ENCODE measurements around the gene AZI2.

Gene AZI2

GRCh38 chr3:28348629-28349468 lies at the start of gene AZI2, which contains the start of gene ZCWPW2:
AZI2 (minus strand) TSS chr3:28348824; CDS start chr3:28340617, 8,207 bp downstream.
ZCWPW2 (plus strand) TSS chr3:28348721; CDS start chr3:28413069, 64,348 bp downstream.
- peak; percentile 56 for DNase-seq (ENCODE audit: insufficient read length, low spot score)
- peak; percentile 57 for TF ChIP-seq POLR2A (IDR thresholded peaks at IDR 0.05; ENCODE audit: low read depth, low read length)
- peak; percentile 95 for FAIRE-seq

- DNase-seq (ENCODE audit: insufficient read length, low spot score) (no peak), FAIRE-seq (no peak)
- TF ChIP-seq POLR2A (IDR thresholded peaks at IDR 0.05; ENCODE audit: low read depth, low read length) = no peak
Measured at GRCh38 chr3:28388978-28389377, 40.4 kb upstream of the AZI2 start.

GRCh38 chr3:28386049-28386448 lies 37.4 kb upstream of the AZI2 start:
- DNase-seq (ENCODE audit: insufficient read length, low spot score) (no peak), FAIRE-seq (no peak)
- TF ChIP-seq POLR2A (IDR thresholded peaks at IDR 0.05; ENCODE audit: low read depth, low read length) = no peak

- DNase-seq (ENCODE audit: insufficient read length, low spot score) (no peak), FAIRE-seq (peak; percentile 86)
- TF ChIP-seq POLR2A (IDR thresholded peaks at IDR 0.05; ENCODE audit: low read depth, low read length) = no peak
Measured at GRCh38 chr3:28376424-28376823, 27.8 kb upstream of the AZI2 start.

GRCh38 chr3:28349469-28350000 lies 911 bp upstream of the AZI2 start:
- FAIRE-seq (no peak), DNase-seq (ENCODE audit: insufficient read length, low spot score) (peak; percentile 9)
- no peak for TF ChIP-seq POLR2A (IDR thresholded peaks at IDR 0.05; ENCODE audit: low read depth, low read length)

- TF ChIP-seq POLR2A (IDR thresholded peaks at IDR 0.05; ENCODE audit: low read depth, low read length) = no peak
- no peak for DNase-seq (ENCODE audit: insufficient read length, low spot score)
- FAIRE-seq = peak; percentile 88
Measured at GRCh38 chr3:28348265-28348628, 377 bp downstream of the AZI2 start.

- no peak for TF ChIP-seq POLR2A (IDR thresholded peaks at IDR 0.05; ENCODE audit: low read depth, low read length)
- no peak for DNase-seq (ENCODE audit: insufficient read length, low spot score)
- FAIRE-seq = peak; percentile 89
Measured at GRCh38 chr3:28347374-28348264, 1.0 kb downstream of the AZI2 start.

- DNase-seq (ENCODE audit: insufficient read length, low spot score) = no peak
- FAIRE-seq = peak; percentile 58
- TF ChIP-seq POLR2A (IDR thresholded peaks at IDR 0.05; ENCODE audit: low read depth, low read length) = no peak
Measured at GRCh38 chr3:28345690-28346089, 2.9 kb downstream of the AZI2 start.

- TF ChIP-seq POLR2A (IDR thresholded peaks at IDR 0.05; ENCODE audit: low read depth, low read length) = no peak
- peak; percentile 23 for FAIRE-seq
- no peak for DNase-seq (ENCODE audit: insufficient read length, low spot score)
Measured at GRCh38 chr3:28343144-28343543, 5.5 kb downstream of the AZI2 start.

GRCh38 chr3:28337230-28337629 lies 11.4 kb downstream of the AZI2 start:
- FAIRE-seq = no peak
- no peak for TF ChIP-seq POLR2A (IDR thresholded peaks at IDR 0.05; ENCODE audit: low read depth, low read length)
- no peak for DNase-seq (ENCODE audit: insufficient read length, low spot score)

GRCh38 chr3:28335246-28335645 lies 13.4 kb downstream of the AZI2 start:
- no peak for TF ChIP-seq POLR2A (IDR thresholded peaks at IDR 0.05; ENCODE audit: low read depth, low read length)
- FAIRE-seq (no peak), DNase-seq (ENCODE audit: insufficient read length, low spot score) (no peak)

- FAIRE-seq = no peak
- TF ChIP-seq POLR2A (IDR thresholded peaks at IDR 0.05; ENCODE audit: low read depth, low read length) = no peak
- DNase-seq (ENCODE audit: insufficient read length, low spot score) = no peak
Measured at GRCh38 chr3:28334552-28334951, 14.1 kb downstream of the AZI2 start.

GRCh38 chr3:28328188-28329151 lies 20.2 kb downstream of the AZI2 start:
- DNase-seq (ENCODE audit: insufficient read length, low spot score) = no peak
- FAIRE-seq = peak; percentile 41
- no peak for TF ChIP-seq POLR2A (IDR thresholded peaks at IDR 0.05; ENCODE audit: low read depth, low read length)
